ENCODE results near the gene SPATA19.

GRCh38 chr11:133887692-133888332 lies 42.5 kb upstream of the SPATA19 start:
- TF ChIP-seq EZH2 (IDR thresholded peaks at IDR 0.05; ENCODE audit: low read depth, unreplicated experiment) (no peak), CTCF (conservative IDR thresholded peaks at IDR 0.05; ENCODE audit: low read depth in 2 of 2) (no peak), EZH2phosphoT487 (IDR thresholded peaks at IDR 0.05; ENCODE audit: unreplicated experiment) (no peak), JUNB (IDR thresholded peaks at IDR 0.05; ENCODE audit: unreplicated experiment) (no peak), CREB1 (CRISPR knock-in tag; IDR thresholded peaks at IDR 0.05; ENCODE audit: low read depth) (no peak), ZNF462 (CRISPR knock-in tag; IDR thresholded peaks at IDR 0.05) (no peak), NANOG (IDR thresholded peaks at IDR 0.05; ENCODE audit: borderline replicate concordance) (no peak)
